GM18951 (cell line): ENCODE measurements around the gene IGLL5.

Source experiments
- POLR2A ChIP-seq: IDR thresholded peaks from 4 replicates; pipeline ENCODE4 v1.6.1; 2011; ENCODE audit warnings: mild to moderate bottlenecking; ENCODE audit not compliant: insufficient read length, insufficient read depth; ENCODE audit errors: extremely low read depth
- in situ Hi-C: fragments of 300-500 bp; cut with MboI; formaldehyde crosslinking; loops from one replicate; pipeline ENCODE4 v1.12.0; 2022; ENCODE audit warnings: low sequenced_read_pairs, mixed read lengths, inconsistent platforms; ENCODE audit not compliant: unreplicated experiment

The IGLL5 gene

DNA sequence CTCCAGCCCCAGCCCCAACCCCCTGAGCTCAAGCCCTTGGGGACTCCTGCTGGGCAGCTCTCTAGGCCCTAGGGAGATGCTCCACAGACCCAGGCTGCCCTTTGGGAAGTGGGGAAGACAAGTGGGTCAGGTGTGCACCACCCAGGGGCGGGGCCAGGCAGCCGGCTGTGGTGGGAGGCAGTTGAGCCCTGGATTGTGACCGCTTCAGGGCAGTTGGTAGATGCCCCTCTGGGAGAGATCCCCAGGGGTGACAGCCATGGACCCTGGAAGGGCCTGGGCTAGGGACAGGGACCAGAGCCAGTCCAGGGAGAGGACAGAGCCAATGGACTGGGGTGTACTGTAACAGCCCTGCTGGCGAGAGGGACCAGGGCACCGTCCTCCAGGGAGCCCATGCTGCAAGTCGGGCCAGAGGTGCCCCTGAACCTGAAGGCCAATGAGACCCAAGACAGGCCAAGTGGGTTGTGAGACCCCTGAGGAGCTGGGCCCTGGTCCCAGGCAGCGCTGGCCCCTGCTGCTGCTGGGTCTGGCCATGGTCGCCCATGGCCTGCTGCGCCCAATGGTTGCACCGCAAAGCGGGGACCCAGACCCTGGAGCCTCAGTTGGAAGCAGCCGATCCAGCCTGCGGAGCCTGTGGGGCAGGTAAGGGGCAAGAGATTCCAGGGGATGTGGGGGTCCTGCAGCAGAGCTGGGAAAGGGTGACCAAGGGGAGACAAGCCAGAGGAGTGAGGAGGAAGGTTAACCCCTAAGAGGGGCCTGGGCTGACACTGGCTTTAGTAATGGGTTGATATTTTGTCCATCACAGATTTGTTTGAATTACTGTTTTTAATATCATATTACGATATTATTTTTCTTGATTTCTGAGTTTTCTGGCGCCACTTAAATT, at the start of gene IGLL5:
Gene IGLL5 (plus strand): TSS at position 196 of the 883 bp plus-strand sequence. CDS start 238 bp downstream, at position 434.
- TF ChIP-seq POLR2A = peak; percentile 19
- in situ Hi-C loops = no loop called here

DNA sequence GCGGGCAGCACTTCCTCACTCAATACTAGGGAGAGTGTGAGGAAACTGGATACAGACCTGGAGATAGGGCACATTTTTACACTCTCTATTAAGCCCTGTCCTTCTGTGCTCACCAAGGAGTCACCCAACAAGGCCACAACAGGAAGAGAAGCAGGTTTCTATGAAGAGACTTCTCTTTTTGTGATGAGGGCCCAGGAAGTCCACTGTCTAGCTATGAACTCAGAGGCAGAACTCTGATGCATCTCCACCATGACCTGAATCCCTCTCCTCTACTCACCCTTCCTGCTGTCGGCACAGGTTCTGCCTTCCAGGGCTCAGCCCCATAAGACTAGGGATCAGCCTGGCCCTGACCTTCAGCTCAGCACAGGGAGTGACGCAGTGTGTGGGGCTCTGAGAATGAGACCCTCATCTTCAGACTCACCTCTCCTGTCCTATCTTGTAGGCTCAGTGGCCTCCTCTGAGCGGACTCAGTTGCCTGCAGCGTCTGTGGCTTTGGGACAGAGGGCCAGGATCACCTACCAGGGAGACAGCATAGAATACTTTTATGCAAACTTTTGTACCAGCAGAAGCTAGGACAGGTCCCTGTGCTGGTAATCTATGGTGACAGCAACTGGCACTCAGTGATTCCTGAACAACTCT, 49.3 kb upstream of the IGLL5 start:
- no peak for TF ChIP-seq POLR2A
- in situ Hi-C loops = no loop called here

DNA sequence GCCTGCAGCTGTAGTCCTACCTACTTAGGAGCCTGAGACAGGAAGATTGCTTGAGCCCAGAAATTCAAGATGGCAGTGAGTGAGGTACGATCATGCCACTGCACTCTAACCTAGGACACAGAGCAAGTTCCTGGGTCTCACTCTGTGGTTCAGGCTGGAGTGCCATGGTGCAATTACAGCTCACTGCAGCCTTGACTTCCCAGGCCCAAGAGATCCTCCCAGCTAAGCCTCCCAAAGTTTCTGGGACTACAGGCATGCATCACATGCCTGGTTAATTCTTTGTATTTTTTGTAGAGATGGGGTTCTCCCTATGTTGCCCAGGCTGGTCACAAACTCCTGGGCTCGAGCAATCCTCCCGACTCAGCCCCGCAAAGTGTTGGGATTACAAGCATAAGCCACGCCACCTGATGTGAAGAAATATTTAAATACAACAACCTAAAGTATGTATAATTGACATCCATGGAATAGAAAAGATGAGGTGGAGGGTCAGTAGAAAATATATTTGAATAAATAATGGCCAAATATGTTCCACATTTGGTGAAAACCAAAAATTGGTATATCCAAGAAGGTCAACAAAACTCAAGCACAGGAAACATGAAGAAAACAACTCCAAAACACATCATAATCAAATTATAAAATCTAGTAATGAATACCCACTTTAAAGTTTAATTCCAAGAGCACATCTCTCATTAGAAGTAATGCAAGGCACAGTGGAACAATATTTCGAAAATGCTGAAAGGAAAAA, 47.9 kb upstream of the IGLL5 start:
- in situ Hi-C loops = no loop called here

DNA sequence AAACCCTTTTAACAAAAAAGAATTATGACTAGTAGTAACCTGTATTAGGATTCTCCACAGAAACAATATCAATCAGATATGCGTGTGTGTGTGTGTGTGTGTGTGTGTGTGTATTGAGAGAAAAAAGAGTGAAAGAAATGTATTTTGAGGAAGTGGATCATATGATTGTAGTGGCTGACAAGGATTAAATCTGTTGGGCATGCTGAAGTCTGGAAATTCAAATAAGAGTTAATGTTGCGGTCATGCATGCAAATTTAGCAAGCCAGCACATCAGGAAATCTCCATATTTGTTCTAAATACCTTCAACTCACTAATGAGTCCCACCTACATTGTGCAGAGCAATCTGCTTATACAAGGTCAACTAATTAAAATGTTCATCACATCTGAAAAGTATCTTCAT, 46.8 kb upstream of the IGLL5 start:
- no peak for TF ChIP-seq POLR2A
- in situ Hi-C loops = no loop called here

More for the DNA sequence above, 47.9 kb upstream of the IGLL5 start:
- TF ChIP-seq POLR2A = no peak

DNA sequence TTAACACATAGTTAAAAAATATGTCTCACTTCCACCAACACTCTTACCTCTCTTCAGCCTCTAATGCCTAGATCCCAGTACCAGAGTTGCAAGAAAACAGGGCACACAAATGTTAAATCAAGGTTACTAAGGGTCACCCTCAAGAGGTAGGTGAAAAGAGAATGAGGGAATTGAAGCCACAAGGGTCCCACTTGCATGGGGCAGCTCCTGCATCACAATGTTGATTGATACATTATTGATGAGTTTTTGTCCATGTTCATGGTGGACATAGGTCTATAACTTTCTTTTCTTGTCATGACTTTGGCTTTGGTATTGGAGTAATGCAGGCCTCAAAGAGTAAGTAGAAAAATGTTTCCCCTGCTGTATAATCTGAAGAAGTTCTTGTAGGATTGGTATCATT, 46.0 kb upstream of the IGLL5 start:
- in situ Hi-C loops = no loop called here
- TF ChIP-seq POLR2A = no peak

DNA sequence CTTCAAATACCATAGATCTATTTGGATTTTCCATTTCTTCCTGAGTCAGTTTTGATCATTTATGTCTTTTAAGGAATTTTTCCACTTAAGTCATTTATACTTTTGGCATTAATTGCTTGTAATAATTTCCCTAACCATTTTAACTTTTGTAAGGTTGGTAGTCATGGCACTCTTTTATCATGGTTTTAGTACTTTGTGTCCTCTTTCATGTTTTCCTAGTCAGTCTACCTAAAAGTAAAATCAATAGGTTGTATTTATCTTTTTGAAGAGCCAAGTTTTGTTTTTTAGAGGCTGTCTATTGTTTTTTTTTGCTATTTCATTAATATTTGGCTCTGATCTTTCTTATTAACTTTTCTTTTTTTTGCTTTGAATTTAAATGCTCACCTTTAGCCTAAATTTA, 45.5 kb upstream of the IGLL5 start:
- TF ChIP-seq POLR2A = no peak
- in situ Hi-C loops = no loop called here

DNA sequence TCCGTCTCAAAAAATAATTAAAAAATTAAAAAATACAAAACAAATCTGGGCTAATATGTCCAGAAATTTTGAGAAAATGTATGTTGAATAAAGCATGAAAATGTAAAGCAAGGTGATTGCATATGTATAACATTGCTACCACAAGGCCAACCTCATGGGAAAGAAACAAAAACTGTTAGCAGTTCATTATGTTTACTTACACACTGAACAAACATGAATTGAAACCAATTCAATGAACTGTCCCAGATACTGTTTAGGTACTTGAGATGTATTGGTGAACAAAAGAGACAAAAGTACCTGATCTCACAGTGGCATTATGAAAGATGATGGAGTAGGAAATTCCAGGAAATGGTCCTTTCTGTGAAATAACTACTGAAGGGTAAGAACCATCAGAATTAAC, 43.8 kb upstream of the IGLL5 start:
- in situ Hi-C loops = no loop called here
- TF ChIP-seq POLR2A = no peak

DNA sequence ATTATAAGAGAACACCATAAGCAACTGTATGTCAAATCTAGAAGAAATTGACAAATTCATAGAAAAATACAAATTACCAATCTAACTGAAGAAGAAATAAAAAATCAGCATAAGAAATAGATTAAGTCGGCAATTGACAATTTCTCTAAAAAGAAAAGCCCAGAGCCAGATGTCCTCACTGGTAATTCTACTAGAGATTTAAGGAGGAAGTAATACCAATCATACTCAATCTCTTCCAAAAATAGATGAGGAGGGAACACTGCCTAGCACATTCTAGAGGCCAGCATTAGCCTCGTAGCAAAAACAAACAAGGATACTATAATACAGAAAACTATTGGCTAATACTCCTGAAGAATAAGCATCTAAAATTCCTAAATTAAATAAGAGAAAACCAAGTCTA, 40.4 kb upstream of the IGLL5 start:
- TF ChIP-seq POLR2A = no peak
- in situ Hi-C loops = no loop called here

DNA sequence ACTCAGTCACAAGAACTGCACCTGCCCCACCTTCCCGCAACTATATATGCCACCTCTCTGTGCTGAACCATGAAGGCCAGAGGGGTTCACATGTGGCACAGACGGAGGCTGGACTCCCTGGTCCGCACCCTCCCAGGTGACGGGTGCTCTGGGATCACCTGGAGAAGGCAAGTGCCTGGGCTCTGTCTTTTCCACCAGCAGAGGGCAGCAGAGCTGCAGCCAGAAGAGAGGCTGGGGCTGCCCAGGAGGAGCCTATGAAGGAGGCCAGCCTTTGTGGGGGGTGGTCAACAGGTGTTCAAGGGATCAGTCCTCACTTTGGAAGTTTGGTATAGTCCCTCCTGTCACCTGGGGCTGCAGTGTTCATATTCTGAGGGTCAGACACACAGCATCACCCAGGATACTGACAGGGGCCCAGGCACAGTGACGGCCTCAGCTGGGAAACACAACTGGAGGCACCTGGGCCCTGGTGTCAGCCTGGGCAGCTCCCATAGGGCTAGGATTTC, 39.2 kb upstream of the IGLL5 start:
- TF ChIP-seq POLR2A = no peak

DNA sequence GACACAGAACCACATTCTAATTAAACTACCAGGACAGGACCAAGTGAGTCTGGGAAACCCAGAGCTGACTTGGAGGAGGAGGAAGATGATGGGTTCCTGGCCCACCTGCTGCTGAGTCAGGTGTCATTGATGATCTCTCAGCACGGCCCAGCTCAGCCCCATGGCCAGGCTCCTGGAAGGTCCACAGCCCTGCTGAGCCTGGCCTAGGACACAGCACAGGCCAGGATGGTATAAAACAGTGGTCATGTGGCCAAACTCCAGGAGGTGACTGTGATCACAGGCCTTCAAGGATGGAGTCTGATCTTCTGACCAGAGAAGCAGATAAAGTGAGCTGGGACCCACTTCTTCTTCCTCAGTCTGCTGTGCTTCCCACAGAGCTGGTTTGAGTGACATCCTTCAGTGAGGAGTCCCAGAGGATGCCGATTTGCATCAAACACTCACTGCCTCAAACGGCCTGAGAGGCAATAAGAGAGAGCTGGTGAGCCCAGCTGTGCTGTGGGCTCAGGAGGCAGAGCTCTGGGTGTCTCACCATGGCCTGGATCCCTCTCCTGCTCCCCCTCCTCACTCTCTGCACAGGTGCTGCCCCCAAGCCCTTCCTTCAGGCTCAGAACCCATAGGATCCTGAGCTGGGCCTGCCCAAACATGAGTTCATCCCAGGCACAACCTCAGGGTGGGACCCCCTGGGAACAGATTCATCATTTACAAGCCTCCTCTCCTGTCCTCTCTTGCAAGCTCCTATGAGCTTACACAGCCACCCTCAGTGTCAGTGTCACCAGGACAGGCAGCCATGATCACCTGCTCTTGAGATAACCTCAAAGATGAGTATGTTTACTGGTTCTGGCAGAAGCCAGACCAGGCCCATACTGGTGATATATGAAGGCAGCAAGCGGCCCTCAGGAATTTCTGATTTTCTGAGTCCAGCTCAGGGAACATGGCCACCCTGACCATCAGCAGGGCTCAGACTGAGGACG, 37.7 kb upstream of the IGLL5 start:
- in situ Hi-C loops = no loop called here
- TF ChIP-seq POLR2A = no peak

More for the DNA sequence above, 39.2 kb upstream of the IGLL5 start:
- in situ Hi-C loops = no loop called here

DNA sequence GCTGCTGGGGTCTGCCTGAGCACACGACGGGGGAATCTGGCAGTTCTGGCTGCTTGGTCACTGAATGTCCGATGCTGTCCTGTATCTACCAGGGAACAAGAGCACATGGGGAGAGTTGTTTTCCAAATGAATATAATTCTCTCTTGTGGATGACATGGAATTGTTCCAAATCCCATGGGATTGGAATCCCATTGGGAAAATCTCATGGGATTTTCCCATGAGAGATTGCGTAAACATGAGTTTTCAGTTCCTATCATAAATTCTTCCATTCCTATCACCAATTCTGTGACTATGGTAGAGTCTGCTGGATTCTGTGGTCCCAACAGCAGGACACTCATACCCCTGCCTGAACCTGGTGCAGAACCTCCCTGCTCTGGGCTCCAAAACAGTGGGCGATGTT, 35.6 kb upstream of the IGLL5 start:
- no peak for TF ChIP-seq POLR2A
- in situ Hi-C loops = no loop called here

DNA sequence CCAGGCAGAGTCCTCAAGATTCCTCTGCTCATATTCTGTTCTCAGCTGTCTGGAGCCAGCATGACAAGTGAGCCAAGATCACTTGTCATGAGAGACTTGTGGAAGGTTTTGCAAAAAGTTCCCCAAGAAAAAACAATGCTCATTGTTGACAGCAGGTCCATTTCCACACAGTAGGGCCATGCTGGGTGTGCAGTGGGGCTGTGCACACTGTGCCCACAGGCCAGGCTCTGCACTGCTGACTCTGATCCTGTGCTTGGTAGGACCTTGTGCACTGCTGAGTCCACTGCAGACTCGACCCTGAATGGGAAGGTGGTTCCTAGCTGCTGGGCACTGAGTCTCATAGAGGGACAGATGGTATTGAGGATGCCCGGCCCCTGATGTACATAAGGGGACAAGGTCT, 33.9 kb upstream of the IGLL5 start:
- TF ChIP-seq POLR2A = no peak

More for the DNA sequence above, 33.9 kb upstream of the IGLL5 start:
- in situ Hi-C loops = no loop called here
